NCI-H146 (cell line): ENCODE measurements around the gene MPHOSPH9.
A peak's percentile ranks its signal among the peaks of the same experiment; 100 is the strongest.

Experiments used
- DNase-seq: peaks from one replicate; lab custom pipeline; 2025; lab: John Stamatoyannopoulos, UW

Gene MPHOSPH9

DNA sequence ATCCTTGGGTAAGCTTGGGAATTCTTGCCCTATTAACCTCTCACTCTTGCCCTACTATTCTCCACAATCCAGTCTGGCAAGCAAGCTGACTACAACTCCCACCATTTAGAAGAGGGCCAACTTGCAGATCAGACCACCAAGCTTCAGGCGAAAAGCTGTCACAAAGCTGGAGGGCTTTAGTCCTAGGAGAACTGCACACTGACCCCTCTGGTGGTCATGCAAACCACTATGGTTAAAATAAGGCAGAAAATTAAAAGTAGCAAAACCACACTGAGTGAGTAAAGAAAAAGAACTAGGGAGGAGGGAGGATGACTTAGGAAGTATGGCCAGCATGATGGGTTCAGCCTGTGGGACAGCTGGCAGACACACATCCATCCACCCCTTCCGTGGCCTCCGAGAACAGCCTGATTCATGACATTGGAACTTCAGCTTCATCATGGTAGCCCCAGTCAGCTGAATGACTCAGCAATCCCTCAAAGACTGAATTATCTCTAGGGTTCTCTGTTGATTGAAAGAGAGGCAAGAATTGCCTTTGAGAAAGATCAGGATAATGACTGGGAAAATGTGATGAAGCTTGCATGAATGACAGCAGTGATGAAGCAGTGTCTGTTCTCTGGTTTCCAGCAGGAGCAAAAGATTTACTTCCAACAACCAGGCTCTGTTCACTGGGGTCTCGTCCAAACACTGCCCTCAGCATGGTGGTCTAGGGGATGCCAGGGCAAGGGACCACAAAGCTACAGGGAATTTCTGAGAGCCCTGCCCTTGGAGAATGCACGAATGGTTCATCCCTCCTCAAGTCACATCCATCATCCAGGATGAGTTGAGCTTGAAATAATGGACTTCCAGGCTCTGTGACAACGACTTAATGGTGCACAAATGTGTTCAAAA, 106.4 kb downstream of the MPHOSPH9 start:
- no peak for DNase-seq

DNA sequence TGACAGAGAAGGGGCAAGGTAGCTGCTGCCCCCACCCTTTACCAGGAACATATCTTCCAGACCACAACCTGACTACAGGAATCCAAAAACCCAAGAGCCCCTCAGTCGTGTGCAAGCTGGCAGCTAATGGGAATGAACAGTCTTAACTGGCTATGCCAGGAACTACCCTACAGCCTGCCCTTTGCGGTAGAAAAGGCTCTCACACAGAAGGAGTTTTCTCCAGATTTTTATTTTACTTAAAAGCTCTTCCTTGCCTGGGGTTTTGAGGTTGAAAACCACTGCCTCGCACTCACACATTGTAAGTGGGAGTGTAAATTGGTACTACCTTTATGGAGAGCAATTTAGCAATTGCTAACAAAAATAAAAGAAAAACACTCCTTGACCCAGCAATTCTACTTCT, 110.3 kb downstream of the MPHOSPH9 start:
- no peak for DNase-seq

DNA sequence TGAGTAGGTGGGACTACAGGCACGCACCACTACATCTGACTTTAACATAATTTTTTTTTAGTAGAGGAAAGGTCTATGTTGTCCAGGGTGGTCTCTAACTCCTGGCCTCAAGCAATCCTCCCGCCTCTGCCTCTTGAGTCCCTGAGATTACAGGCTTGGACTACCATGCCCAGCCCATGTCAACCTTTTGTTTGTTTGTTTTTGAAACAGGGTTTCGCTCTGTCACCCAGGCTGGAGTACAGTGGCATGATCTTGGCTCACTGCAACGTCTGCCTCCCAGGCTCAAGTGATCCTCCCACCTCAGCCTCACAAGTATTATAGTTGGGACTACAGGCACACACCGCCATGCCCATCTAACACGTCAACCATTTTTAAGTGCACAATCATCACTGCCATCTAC, 111.3 kb downstream of the MPHOSPH9 start:
- no peak for DNase-seq

DNA sequence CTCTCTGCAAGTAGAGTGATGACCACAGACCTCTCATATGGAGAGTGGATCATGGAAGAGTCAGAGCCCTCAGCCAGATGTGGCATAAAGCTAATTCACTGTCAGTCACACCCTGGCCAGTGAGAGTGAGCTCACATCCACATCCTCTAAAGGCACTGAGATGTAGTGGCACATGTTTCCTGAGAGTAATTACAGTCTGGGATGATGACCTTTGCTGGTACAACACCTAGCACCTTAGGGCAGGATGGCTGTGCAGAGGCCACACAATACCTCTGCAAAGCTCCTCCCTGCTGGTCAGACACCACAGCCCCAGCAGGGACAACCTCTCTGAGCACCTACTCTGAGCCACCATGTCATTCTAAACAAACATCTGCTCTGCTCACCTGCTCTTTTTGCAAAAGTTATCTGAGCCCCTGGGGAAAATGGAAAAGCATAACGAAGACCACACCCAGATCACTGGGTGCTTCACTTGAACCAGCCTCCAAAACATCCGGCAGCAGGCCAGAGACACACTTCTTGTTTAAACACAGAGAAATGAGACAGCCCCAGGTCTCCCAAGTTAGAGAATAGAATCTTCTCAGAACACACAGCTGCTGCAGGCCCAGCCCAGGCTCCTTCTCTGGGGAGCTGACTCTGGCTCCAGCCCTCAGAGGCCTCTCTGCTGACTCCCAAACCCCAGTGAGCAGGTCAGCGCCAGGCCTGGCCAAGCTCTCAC, 112.3 kb downstream of the MPHOSPH9 start:
- DNase-seq = peak; percentile 54

GRCh38 chr12:123119808-123120207, 113.1 kb downstream of the MPHOSPH9 start:
- no peak for DNase-seq

DNA sequence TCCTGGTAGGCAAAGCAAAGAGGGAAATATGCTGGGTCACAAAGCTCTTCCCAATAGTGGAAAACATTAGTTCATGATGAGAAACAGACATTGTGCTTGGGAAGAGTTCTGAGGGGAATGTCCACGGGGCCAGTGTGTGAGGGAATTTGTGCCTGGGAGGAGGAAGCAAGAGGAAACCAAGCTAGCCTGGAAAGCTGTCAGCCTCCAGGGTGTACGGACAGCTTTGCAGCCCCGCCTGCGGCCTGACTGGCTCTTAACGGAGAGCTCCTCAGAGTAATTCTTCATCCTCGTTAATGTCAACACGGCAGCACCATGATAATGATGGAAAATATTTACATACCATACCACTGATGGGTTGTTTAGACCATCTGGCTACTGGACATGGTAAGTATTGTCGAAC, 114.4 kb downstream of the MPHOSPH9 start:
- peak; percentile 76 for DNase-seq

DNA sequence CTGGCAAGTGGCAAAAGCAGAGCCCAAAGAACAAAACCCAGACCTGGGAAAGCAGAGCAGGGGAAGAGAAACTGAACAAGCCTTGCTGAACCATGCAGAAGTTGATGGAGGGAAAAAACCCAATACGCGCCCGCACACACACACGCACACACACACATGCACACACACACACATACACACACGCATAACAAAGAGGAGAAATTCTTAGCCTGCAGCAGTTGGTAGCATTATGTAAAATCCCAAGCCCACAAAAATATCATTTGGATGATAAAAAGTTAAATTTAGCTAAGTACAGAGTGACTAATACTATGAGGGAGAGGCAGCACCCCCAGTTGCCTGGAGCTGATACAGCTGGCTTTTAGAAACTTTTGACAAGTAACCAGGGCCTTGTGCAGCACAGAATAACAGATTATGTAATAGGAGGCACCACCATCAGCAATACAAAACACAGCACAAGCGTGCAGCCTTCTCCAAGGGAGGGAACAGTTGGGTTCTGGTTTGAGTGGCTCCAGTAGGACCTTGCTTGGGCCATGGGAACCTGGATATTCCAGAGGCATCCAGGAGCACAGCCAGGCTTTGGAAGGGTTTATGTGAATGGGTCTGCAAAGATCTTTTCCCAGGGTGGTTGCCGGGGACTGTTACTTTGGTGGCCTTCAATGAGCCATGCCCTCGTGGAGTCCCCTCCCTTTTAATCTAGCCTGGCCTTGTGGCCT, 117.4 kb downstream of the MPHOSPH9 start:
- DNase-seq = no peak

DNA sequence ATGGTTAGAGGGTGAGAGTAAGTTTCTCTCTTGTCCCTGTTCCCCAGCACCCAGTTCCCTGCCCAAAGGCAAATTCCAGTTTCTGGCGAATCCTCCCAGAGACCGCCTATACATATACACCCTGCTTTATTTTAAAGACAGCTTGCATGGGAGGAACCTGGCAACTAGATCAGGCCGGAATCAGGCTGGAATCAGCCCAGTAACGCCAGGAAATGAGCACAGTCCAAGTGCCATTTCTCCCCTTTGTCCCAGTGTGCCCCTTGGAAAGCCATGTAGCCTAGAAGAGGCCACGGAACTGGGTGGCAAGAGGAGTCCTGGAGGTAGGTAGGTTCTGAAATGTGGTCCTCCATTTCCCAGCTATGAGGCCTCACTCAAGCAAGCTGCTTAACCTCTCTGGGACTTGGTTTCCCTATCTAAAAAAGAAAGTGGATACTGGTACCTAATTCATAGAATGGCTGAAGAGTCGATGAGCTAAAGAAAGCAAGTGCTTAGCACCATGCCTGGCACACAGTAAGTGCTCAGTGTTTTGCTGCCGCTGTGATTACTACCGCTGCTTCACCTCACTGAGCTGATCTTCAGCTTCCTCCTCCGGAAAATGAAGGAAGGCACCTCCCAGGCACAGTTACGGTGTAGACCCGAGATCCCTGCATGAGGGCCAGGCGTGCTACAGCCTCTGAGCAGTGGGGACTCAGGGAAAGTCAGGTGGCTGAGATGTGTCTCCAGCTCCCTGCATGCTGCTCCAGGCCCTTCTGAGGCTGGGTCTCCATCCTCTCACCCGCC, 118.4 kb downstream of the MPHOSPH9 start:
- no peak for DNase-seq

- peak; percentile 75 for DNase-seq
Observed at GRCh38 chr12:123113026-123113425, 119.9 kb downstream of the MPHOSPH9 start.

DNA sequence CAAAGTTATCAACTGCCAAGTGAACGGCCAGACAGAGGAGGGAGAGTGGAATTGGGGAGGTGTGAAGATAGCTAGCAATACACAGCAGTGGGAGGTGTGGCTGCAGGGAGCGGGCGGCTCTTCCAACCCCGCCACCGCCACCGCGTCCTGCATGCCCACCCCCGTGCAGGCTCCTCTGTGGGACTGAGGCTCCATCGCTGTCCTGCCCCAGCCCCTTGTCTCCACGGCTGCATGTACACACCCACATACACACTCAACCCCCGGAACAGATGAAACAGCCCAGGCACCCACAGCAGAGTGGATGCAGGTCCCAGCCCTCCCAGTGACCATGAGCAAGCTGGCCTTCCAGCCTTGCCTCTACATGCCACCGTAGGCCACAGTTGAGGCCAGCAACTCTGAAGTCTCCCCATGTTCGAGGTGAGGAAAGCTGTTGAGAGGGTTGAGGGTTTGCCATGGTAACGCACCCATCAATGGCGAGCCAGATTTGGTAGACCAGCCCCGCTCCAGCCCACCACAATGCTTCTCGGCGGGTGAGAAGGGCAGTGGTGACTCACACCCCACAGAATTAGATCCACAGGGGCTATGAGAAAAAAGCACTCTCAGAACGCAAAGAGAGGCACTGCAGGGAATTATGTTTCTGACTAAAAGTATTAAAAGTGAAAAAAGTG, 121.3 kb downstream of the MPHOSPH9 start:
- no peak for DNase-seq

DNA sequence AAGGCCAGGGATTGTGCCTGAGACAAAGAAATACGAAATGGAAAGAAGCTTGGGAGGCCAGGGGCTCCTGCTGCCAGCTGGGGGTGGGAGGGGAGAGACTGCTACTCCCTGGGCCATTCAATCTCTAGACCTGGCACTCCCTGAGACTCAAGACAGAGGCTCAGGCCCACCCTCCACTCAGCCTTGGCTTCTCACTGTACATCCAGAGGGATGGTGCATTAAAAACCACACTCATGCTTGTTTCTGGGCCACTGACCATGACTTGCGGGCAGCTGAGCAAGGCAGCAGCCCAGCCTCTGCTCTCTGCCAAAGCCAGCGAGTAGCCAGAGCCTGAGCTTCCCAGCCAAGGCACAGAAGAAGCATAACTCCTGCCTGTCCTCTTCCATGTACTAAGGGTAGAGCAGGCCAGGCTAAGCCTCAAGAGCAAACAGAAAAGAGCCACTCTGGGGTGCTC, 123.6 kb downstream of the MPHOSPH9 start:
- DNase-seq = no peak

GRCh38 chr12:123108682-123109066, 124.3 kb downstream of the MPHOSPH9 start:
- DNase-seq = no peak

DNA sequence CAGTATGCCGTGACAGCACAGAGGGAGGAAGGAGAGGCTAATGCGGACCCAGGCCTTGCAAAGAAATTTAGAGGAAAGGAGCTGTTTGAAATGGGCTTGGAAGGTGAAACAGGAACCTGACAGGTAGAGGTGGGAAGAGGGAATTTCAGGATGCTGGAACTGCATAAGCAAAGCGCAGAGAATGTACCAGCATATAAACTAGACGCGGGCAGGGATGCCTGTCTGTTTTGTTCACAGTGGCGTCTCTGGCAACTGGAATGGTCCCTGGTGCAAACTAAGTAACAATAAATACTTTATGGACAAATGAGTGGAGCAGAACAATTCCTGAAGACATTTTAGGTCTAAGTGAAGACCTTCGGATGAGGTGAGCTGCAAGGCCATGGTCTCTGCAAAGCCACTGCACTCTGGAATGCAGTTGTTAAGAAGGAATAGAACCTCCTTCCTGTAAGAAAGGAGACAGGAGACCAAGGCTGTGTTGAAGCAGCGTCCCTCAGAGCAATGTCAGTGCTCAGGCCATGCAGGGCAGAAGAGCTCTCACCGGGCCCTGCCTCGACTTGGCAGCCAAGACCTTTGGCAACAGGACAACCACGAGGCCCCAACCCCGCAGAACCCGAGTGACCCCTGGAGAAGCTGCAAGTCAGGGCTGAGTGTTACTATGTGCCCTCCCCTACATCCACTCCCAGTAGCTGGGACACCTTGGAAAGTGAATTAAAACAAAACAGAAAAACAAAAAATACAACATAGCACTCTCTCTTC, 124.8 kb downstream of the MPHOSPH9 start:
- DNase-seq = no peak

DNA sequence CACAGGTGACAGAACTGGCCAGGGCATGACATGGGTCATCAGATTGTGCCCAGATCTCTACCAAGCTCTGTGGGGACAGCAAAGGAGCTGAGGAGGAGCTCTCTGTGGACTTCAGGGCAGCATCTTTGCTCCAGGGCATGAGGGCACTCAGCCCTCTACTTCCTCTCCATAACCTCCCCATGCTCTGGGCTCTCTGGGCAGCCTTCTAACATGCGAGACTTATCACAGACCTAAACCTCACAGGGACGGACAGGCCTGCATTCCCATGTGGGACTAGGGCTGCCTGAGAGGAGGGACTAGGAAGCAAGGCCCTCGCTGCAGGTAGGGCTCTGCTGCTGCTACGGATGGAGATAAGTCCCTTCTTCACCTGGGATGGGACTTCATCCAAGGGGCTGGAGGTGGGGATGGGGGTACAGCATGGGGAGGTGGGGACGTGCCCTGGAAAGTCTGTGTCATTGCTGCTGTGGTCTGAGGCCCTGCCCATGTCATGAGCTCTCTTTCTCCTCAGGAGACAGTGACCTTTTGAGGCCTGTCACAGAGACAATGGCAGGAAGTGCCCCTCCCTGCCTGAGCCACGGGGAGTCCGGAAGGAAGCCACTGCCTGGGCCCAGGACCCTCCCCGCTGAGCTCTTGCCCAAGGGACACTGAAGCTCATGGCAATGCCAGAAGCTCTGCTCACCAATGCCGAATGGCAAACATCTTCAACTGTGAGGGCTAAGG, 126.1 kb downstream of the MPHOSPH9 start:
- peak; percentile 73 for DNase-seq

GRCh38 chr12:123105211-123105826, 127.6 kb downstream of the MPHOSPH9 start:
- peak; percentile 95 for DNase-seq

- no peak for DNase-seq
Observed at GRCh38 chr12:123104809-123105208, 128.1 kb downstream of the MPHOSPH9 start.
